ENCODE measurements around the gene OCIAD1. TPM values are rescaled to one million over a fixed set of nuclear protein-coding genes. Genes with fewer than 3 reads are reported as not detected.

The OCIAD1 gene
- total RNA-seq, 2 donors from 2014 or later: 93.9 to 104 TPM

DNA sequence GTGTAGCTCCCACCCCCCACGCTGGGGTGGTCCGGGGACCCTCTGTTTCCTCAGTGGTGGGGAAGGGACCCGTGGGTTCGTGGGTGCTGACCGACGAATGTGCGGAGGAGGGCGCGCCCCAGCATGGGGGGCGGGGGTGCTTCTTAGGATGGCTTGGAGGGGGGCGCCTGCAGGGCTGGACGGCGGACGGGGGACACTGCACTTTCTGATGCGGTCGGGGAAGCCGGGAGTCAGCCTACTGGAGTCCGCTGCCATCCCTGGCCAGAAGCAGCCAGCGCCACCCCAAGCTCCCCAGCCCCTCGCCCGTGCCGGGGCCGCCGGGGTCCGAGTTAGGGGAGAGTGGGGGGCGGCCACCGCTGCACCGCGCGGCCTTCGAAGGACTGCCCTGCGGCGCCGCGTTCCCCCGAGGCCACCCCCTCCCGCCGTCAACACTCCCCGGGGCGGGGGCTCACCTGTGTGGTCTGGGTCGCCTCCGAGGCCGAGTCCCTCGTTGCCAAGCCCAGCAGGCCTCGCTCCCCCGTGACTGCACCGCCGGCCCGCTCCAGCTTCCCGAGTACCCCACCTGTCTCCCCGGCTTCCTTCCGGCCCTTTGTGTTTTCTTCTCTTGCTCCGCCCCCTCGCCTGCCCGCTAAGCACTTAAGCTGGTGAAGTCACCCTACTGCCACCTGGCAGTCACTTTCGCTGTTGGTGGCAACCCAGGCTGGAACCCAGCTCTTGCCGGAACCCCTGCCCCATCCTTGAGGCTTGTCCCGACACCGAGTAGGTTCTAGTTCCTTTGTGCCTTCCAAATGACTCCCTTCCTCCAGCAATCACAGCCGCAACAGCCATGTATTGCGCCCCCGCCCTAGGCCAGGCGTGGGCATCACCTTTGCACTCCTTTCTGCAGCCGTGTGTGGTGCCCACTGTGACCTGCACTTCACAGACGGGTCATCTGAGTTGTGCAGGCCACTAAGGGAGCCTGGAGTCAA is 75.6 kb downstream of the OCIAD1 start, which contains the start of gene OCIAD2:
OCIAD2 (minus strand) TSS at position 569 of the 968 bp plus-strand sequence. CDS start 2,225 bp downstream, outside the sequence.
- H3K36me3 Mint-ChIP-seq: no peaks in the 10 kb centered on the region
- peaks cover 25% of the 10 kb centered on the region in 2 donors for H3K4me1 Mint-ChIP-seq (ENCODE audit: low read depth in 2 of 2)
- ATAC-seq: peak; percentile 84 to 88
- H3K4me3 Mint-ChIP-seq: peak within 1 kb of the TSS; percentile 99
- peaks cover 0 to 4% of the 10 kb centered on the region in 2 donors for H3K27me3 Mint-ChIP-seq
- peak within 1 kb of the TSS; percentile 90 to 95 for H3K27ac Mint-ChIP-seq
- no peaks in the 10 kb centered on the region for H3K9me3 Mint-ChIP-seq
- DNase-seq (ENCODE audit: low spot score): peak; percentile 76

- H3K27ac Mint-ChIP-seq: peak overlapping the region in 1 of 2 donors; percentile 47
- peaks cover 6% of the 10 kb centered on the region in 2 donors for H3K27me3 Mint-ChIP-seq
- peak overlapping the region; percentile 38 for H3K4me3 Mint-ChIP-seq
- H3K4me1 Mint-ChIP-seq (ENCODE audit: low read depth in 2 of 2): peaks cover 23 to 25% of the 10 kb centered on the region in 2 donors
- H3K9me3 Mint-ChIP-seq: no peaks in the 10 kb centered on the region
- ATAC-seq (no peak), DNase-seq (ENCODE audit: low spot score) (no peak)
- no peaks in the 10 kb centered on the region for H3K36me3 Mint-ChIP-seq
These were observed 77.0 kb downstream of the OCIAD1 start for GRCh38 chr4:48907706-48908477.

GRCh38 chr4:48908687-48909086 is 77.8 kb downstream of the OCIAD1 start:
- H3K9me3 Mint-ChIP-seq: no peaks in the 10 kb centered on the region
- DNase-seq (ENCODE audit: low spot score) (no peak), ATAC-seq (no peak)
- peaks cover 6 to 7% of the 10 kb centered on the region in 2 donors for H3K27me3 Mint-ChIP-seq
- no peaks in the 10 kb centered on the region for H3K36me3 Mint-ChIP-seq
- peak overlapping the region; percentile 38 for H3K4me3 Mint-ChIP-seq
- H3K4me1 Mint-ChIP-seq (ENCODE audit: low read depth in 2 of 2): peaks cover 23 to 25% of the 10 kb centered on the region in 2 donors
- H3K27ac Mint-ChIP-seq: peak overlapping the region in 1 of 2 donors; percentile 47

DNA sequence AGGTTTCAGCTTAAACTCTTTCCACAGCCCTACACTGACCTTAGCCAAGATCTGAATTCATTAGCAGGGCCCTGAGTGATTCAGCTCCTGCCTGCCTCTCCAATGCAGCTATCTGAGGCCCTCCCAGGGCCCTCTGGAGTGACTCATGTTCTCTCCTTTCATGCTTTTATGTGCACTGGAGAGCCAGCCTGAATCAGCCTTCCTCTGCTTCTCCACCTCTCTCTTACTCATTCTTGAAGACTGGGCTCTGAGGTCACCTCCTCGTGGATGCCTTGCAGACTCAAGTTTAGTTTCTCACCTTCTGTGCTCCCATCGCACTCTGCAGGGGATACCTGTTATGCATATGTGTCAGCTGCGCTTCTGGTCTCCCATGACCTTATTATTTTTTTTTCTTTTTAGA is 78.8 kb downstream of the OCIAD1 start:
- H3K36me3 Mint-ChIP-seq: no peaks in the 10 kb centered on the region
- no peak overlapping the region for H3K4me3 Mint-ChIP-seq
- peaks cover 20% of the 10 kb centered on the region in 2 donors for H3K4me1 Mint-ChIP-seq (ENCODE audit: low read depth in 2 of 2)
- peak; percentile 62 for DNase-seq (ENCODE audit: low spot score)
- no peaks in the 10 kb centered on the region for H3K9me3 Mint-ChIP-seq
- no peak overlapping the region for H3K27ac Mint-ChIP-seq
- H3K27me3 Mint-ChIP-seq: peaks cover 6 to 7% of the 10 kb centered on the region in 2 donors
- peak; percentile 62 to 81 for ATAC-seq

- Mint-ChIP-seq H3K4me3 (no peak overlapping the region), H3K4me1 (ENCODE audit: low read depth in 2 of 2) (peaks cover 11 to 12% of the 10 kb centered on the region in 2 donors), H3K36me3 (no peaks in the 10 kb centered on the region), H3K9me3 (no peaks in the 10 kb centered on the region), H3K27ac (no peak overlapping the region), H3K27me3 (peaks cover 6 to 7% of the 10 kb centered on the region in 2 donors)
- no peak for DNase-seq (ENCODE audit: low spot score)
- ATAC-seq: no peak
These were observed 79.6 kb downstream of the OCIAD1 start for GRCh38 chr4:48910511-48910910.

Other genes with a start within 250 kb of the OCIAD1 start
- 100 to 1,000 TPM in 1 of 2 donors, 10 to 100 TPM in 1; 99.0 to 113 TPM for gene FRYL, start 50.8 kb upstream of the OCIAD1 start, total RNA-seq
- gene OCIAD2, start 75.7 kb downstream of the OCIAD1 start, total RNA-seq: 10 to 100 TPM; 20.0 to 36.9 TPM
- gene CWH43, start 155.2 kb downstream of the OCIAD1 start, total RNA-seq: not detected